Measurements from ENCODE around the gene PUS7. TPM values are rescaled to one million over a fixed set of nuclear protein-coding genes. Genes with fewer than 3 reads are reported as not detected.
"Not testable (repeated sequence)": the region's sequence is repeated elsewhere in the genome, so short reads cannot be mapped to it uniquely, and the experiment has no call there.

The PUS7 gene
- total and polyA plus RNA-seq, 4 experiments from 2014 or later = 5.2 to 5.9 (median 5.6) TPM

GRCh38 chr7:105450177-105450861 lies 71.8 kb downstream of the PUS7 start:
- no peaks in the 10 kb centered on the region for H3K27me3 ChIP-seq (ENCODE audit: insufficient read depth, low read length)
- H3K9me3 Mint-ChIP-seq = no peaks in the 10 kb centered on the region
- ChIA-PET POLR2A (ENCODE audit: partially characterized antibody) (interaction anchor here (0.6 to 1.5 kb wide), 3 partner anchors 24 to 436 kb away, joined by 3 read pairs; no protein-coding TSS in a partner anchor), CTCF (ENCODE audit: partially characterized antibody) (no interaction called here)
- H3K4me3 Mint-ChIP-seq = no peak overlapping the region
- no peak overlapping the region for H3K4me3 ChIP-seq (ENCODE audit: low read length in 2 of 2)
- H3K27me3 Mint-ChIP-seq = no peaks in the 10 kb centered on the region
- no peak for DNase-seq
- H3K36me3 ChIP-seq (ENCODE audit: insufficient read depth, low read length) = no peaks in the 10 kb centered on the region
- H3K4me1 ChIP-seq (ENCODE audit: insufficient read depth, low read length) = peaks cover 36% of the 10 kb centered on the region
- intact Hi-C loops (cut with micrococcal nuclease) = no loop called here
- peaks cover 17 to 44% (median 28%) of the 10 kb centered on the region in 4 donors for H3K4me1 Mint-ChIP-seq
- H3K9me3 ChIP-seq (ENCODE audit: control insufficient read depth in 1 of 2, low read length in 2 of 2) = no peaks in the 10 kb centered on the region
- peaks cover 0 to 4% of the 10 kb centered on the region in 2 donors for H3K36me3 Mint-ChIP-seq
- H3K27ac Mint-ChIP-seq = peak overlapping the region in 3 of 7 donors; percentile 44 to 64 (median 62)
- H3K27ac ChIP-seq (ENCODE audit: low read depth, low read length) = no peak overlapping the region

GRCh38 chr7:105448181-105448580 lies 73.9 kb downstream of the PUS7 start:
- DNase-seq = peak in 4 of 5 donors; percentile 5 to 30 (median 21)
- Mint-ChIP-seq H3K36me3 (peaks cover 0 to 4% of the 10 kb centered on the region in 2 donors), H3K4me3 (peak overlapping the region; percentile 6 to 84 (median 71)), H3K27ac (peak overlapping the region; percentile 4 to 95 (median 86)), H3K4me1 (peaks cover 21 to 48% (median 29%) of the 10 kb centered on the region in 4 donors), H3K27me3 (no peaks in the 10 kb centered on the region), H3K9me3 (no peaks in the 10 kb centered on the region)
- Histone ChIP-seq H3K27me3 (ENCODE audit: insufficient read depth, low read length) (no peaks in the 10 kb centered on the region), H3K4me3 (ENCODE audit: low read length in 2 of 2) (no peak overlapping the region), H3K36me3 (ENCODE audit: insufficient read depth, low read length) (no peaks in the 10 kb centered on the region), H3K4me1 (ENCODE audit: insufficient read depth, low read length) (peaks cover 36% of the 10 kb centered on the region), H3K27ac (ENCODE audit: low read depth, low read length) (no peak overlapping the region), H3K9me3 (ENCODE audit: control insufficient read depth in 1 of 2, low read length in 2 of 2) (no peaks in the 10 kb centered on the region)
- ChIA-PET CTCF (ENCODE audit: partially characterized antibody) (interaction anchor here (0.7 to 2.7 kb wide), 3 partner anchors 18 to 564 kb away, joined by 3 to 16 read pairs (median 3); no protein-coding TSS in a partner anchor), POLR2A (ENCODE audit: partially characterized antibody) (interaction anchor here (0.5 to 1.7 kb wide), 7 partner anchors 13 to 464 kb away, joined by 3 to 9 read pairs (median 4); partner anchors contain the start of gene RINT1)
- intact Hi-C loops (cut with micrococcal nuclease) = no loop called here

GRCh38 chr7:105444342-105444987 lies 77.6 kb downstream of the PUS7 start:
- intact Hi-C loops (cut with micrococcal nuclease) = no loop called here
- ChIA-PET CTCF (ENCODE audit: partially characterized antibody) (interaction anchor here (1.1 to 1.2 kb wide), 3 partner anchors 9 to 15 kb away, joined by 4 read pairs; no protein-coding TSS in a partner anchor), POLR2A (ENCODE audit: partially characterized antibody) (no interaction called here)
- no peaks in the 10 kb centered on the region for H3K27me3 Mint-ChIP-seq
- no peak for DNase-seq
- H3K36me3 Mint-ChIP-seq = peaks cover 0 to 4% of the 10 kb centered on the region in 2 donors
- H3K4me3 Mint-ChIP-seq = no peak overlapping the region
- Histone ChIP-seq H3K36me3 (ENCODE audit: insufficient read depth, low read length) (no peaks in the 10 kb centered on the region), H3K27ac (ENCODE audit: low read depth, low read length) (no peak overlapping the region), H3K27me3 (ENCODE audit: insufficient read depth, low read length) (no peaks in the 10 kb centered on the region), H3K4me3 (ENCODE audit: low read length in 2 of 2) (no peak overlapping the region), H3K9me3 (ENCODE audit: control insufficient read depth in 1 of 2, low read length in 2 of 2) (no peaks in the 10 kb centered on the region), H3K4me1 (ENCODE audit: insufficient read depth, low read length) (peaks cover 27% of the 10 kb centered on the region)
- H3K27ac Mint-ChIP-seq = peak overlapping the region in 1 of 7 donors; percentile 19
- no peaks in the 10 kb centered on the region for H3K9me3 Mint-ChIP-seq
- H3K4me1 Mint-ChIP-seq = peaks cover 18 to 33% (median 22%) of the 10 kb centered on the region in 4 donors

GRCh38 chr7:105442214-105442613 lies 79.9 kb downstream of the PUS7 start:
- DNase-seq; POLR2A ChIA-PET (ENCODE audit: partially characterized antibody); H3K9me3 Mint-ChIP-seq; H3K36me3 Mint-ChIP-seq; H3K4me3 ChIP-seq (ENCODE audit: low read length in 2 of 2); intact Hi-C loops (cut with micrococcal nuclease); H3K36me3 ChIP-seq (ENCODE audit: insufficient read depth, low read length); H3K4me3 Mint-ChIP-seq; H3K27me3 Mint-ChIP-seq; H3K9me3 ChIP-seq (ENCODE audit: control insufficient read depth in 1 of 2, low read length in 2 of 2); H3K27ac ChIP-seq (ENCODE audit: low read depth, low read length); H3K27me3 ChIP-seq (ENCODE audit: insufficient read depth, low read length); H3K4me1 ChIP-seq (ENCODE audit: insufficient read depth, low read length): not testable (repeated sequence)
- CTCF ChIA-PET (ENCODE audit: partially characterized antibody) = interaction anchor here (2.3 kb wide), 1 partner anchor 12 kb away, joined by 10 read pairs; no protein-coding TSS in a partner anchor
- peak overlapping the region in 1 of 7 donors; percentile 53 for H3K27ac Mint-ChIP-seq
- peaks cover 6 to 11% (median 8%) of the 10 kb centered on the region in 4 donors for H3K4me1 Mint-ChIP-seq

- ChIA-PET CTCF (ENCODE audit: partially characterized antibody) (interaction anchor here (1.0 to 1.3 kb wide), 3 partner anchors 9 to 41 kb away, joined by 3 to 4 read pairs (median 3); no protein-coding TSS in a partner anchor), POLR2A (ENCODE audit: partially characterized antibody) (interaction anchor here (1.3 kb wide), 1 partner anchor 9 kb away, joined by 4 read pairs; no protein-coding TSS in a partner anchor)
- Histone ChIP-seq H3K4me1 (ENCODE audit: insufficient read depth, low read length) (no peaks in the 10 kb centered on the region), H3K9me3 (ENCODE audit: control insufficient read depth in 1 of 2, low read length in 2 of 2) (no peaks in the 10 kb centered on the region), H3K4me3 (ENCODE audit: low read length in 2 of 2) (no peak overlapping the region), H3K36me3 (ENCODE audit: insufficient read depth, low read length) (no peaks in the 10 kb centered on the region), H3K27ac (ENCODE audit: low read depth, low read length) (no peak overlapping the region), H3K27me3 (ENCODE audit: insufficient read depth, low read length) (no peaks in the 10 kb centered on the region)
- Mint-ChIP-seq H3K4me1 (peaks cover 0 to 3% (median 1%) of the 10 kb centered on the region in 4 donors), H3K9me3 (no peaks in the 10 kb centered on the region), H3K27ac (peak overlapping the region in 2 of 7 donors; percentile 60 to 77), H3K4me3 (no peak overlapping the region), H3K27me3 (no peaks in the 10 kb centered on the region), H3K36me3 (no peaks in the 10 kb centered on the region)
- DNase-seq = no peak
- intact Hi-C loops (cut with micrococcal nuclease) = no loop called here
Observed at GRCh38 chr7:105439174-105439893, 82.7 kb downstream of the PUS7 start.

- H3K4me3 Mint-ChIP-seq = no peak overlapping the region
- no peaks in the 10 kb centered on the region for H3K4me1 ChIP-seq (ENCODE audit: insufficient read depth, low read length)
- POLR2A ChIA-PET (ENCODE audit: partially characterized antibody) = interaction anchor here (1.3 kb wide), 1 partner anchor 9 kb away, joined by 4 read pairs; no protein-coding TSS in a partner anchor
- no peaks in the 10 kb centered on the region for H3K27me3 Mint-ChIP-seq
- no peaks in the 10 kb centered on the region for H3K9me3 Mint-ChIP-seq
- H3K27ac Mint-ChIP-seq = no peak overlapping the region
- no peaks in the 10 kb centered on the region for H3K9me3 ChIP-seq (ENCODE audit: control insufficient read depth in 1 of 2, low read length in 2 of 2)
- H3K36me3 ChIP-seq (ENCODE audit: insufficient read depth, low read length) = no peaks in the 10 kb centered on the region
- H3K27ac ChIP-seq (ENCODE audit: low read depth, low read length) = no peak overlapping the region
- intact Hi-C loops (cut with micrococcal nuclease) = no loop called here
- peaks cover 0 to 3% (median 1%) of the 10 kb centered on the region in 4 donors for H3K4me1 Mint-ChIP-seq
- no peak overlapping the region for H3K4me3 ChIP-seq (ENCODE audit: low read length in 2 of 2)
- H3K36me3 Mint-ChIP-seq = no peaks in the 10 kb centered on the region
- DNase-seq = no peak
- H3K27me3 ChIP-seq (ENCODE audit: insufficient read depth, low read length) = no peaks in the 10 kb centered on the region
- CTCF ChIA-PET (ENCODE audit: partially characterized antibody) = interaction anchor here (1.0 to 1.3 kb wide), 3 partner anchors 9 to 40 kb away, joined by 3 to 4 read pairs (median 3); no protein-coding TSS in a partner anchor
Observed at GRCh38 chr7:105438847-105439173, 83.3 kb downstream of the PUS7 start.
